Right hindlimb (tissue), 1 donor: ENCODE results near the gene SLC1A7.

ENCODE experiments used
- DNase-seq: peaks from one replicate; pipeline ENCODE4 v3.0.0-alpha.2; 2018

SLC1A7 gene

GRCh38 chr1:53114581-53115400, 27.6 kb downstream of the SLC1A7 start:
- DNase-seq = no peak

- no peak for DNase-seq
These were observed 28.3 kb downstream of the SLC1A7 start for GRCh38 chr1:53114090-53114489.

- DNase-seq = no peak
These were observed 29.6 kb downstream of the SLC1A7 start for GRCh38 chr1:53112861-53113260.

GRCh38 chr1:53112271-53112774, 30.1 kb downstream of the SLC1A7 start:
- no peak for DNase-seq

GRCh38 chr1:53111693-53112092, 30.7 kb downstream of the SLC1A7 start:
- no peak for DNase-seq

GRCh38 chr1:53111073-53111556, 31.3 kb downstream of the SLC1A7 start:
- no peak for DNase-seq

- no peak for DNase-seq
These were observed 31.9 kb downstream of the SLC1A7 start for GRCh38 chr1:53110370-53111072.

- no peak for DNase-seq
These were observed 33.5 kb downstream of the SLC1A7 start for GRCh38 chr1:53108646-53109580.

- DNase-seq = no peak
These were observed 34.7 kb downstream of the SLC1A7 start for GRCh38 chr1:53107570-53108322.

GRCh38 chr1:53107090-53107489, 35.3 kb downstream of the SLC1A7 start:
- no peak for DNase-seq

- DNase-seq = no peak
These were observed 38.0 kb downstream of the SLC1A7 start for GRCh38 chr1:53104289-53104913.

GRCh38 chr1:53094533-53094919, 47.9 kb downstream of the SLC1A7 start:
- DNase-seq = no peak

GRCh38 chr1:53093778-53094532, 48.5 kb downstream of the SLC1A7 start:
- DNase-seq = no peak

- no peak for DNase-seq
These were observed 49.0 kb downstream of the SLC1A7 start for GRCh38 chr1:53093451-53093754.

- no peak for DNase-seq
These were observed 49.6 kb downstream of the SLC1A7 start for GRCh38 chr1:53092659-53093450.

GRCh38 chr1:53091841-53092645, 50.4 kb downstream of the SLC1A7 start:
- DNase-seq = no peak

- DNase-seq = no peak
These were observed 52.0 kb downstream of the SLC1A7 start for GRCh38 chr1:53090227-53091147.
